A673 (cell line): ENCODE results near the gene VPS16.

ENCODE experiments used
- CTCF ChIP-seq: fragments of 300-800, 200-600 bp; sonication (generic); conservative IDR thresholded peaks from 2 replicates; pipeline ENCODE4 v1.5.1; 2017; ENCODE audit warnings: low read depth, mild to moderate bottlenecking, antibody characterized with exemption, low read length, moderate library complexity, mixed read lengths
- EZH2 ChIP-seq: fragments of 200-600 bp; sonication (generic); IDR thresholded peaks from 2 replicates; pipeline ENCODE4 v1.6.1; 2017; ENCODE audit warnings: borderline replicate concordance, low read depth, mild to moderate bottlenecking, mixed read lengths, antibody characterized with exemption, low read length; ENCODE audit not compliant: poor library complexity, severe bottlenecking

GRCh38 chr20:2794866-2795447 is 45.6 kb upstream of the VPS16 start:
- no peak for TF ChIP-seq CTCF
- TF ChIP-seq EZH2, result no peak
